Nephron (organoid): ENCODE results near the gene C19orf12.

Experiments
- H3K27ac Mint-ChIP-seq, 3 experiments: 2 replicates each; pipeline ENCODE4 v1.8.0; 2020; ENCODE audit warnings: mixed read lengths in 3 of 3, mild to moderate bottlenecking in 2 of 3, moderate library complexity in 1 of 3
- H3K27me3 Mint-ChIP-seq: 2 replicates; pipeline ENCODE4 v1.8.0; 2021; ENCODE audit warnings: low read depth, mild to moderate bottlenecking, moderate library complexity, mixed read lengths
- H3K36me3 Mint-ChIP-seq: 2 replicates; pipeline ENCODE4 v1.8.0; 2020; ENCODE audit warnings: low read depth, mixed read lengths
- H3K4me1 Mint-ChIP-seq: 2 replicates; pipeline ENCODE4 v1.8.0; 2020; ENCODE audit warnings: mixed read lengths
- H3K4me3 Mint-ChIP-seq, 3 experiments: 2 replicates each; pipeline ENCODE4 v1.8.0; 2020; ENCODE audit warnings: mild to moderate bottlenecking in 3 of 3, mixed read lengths in 3 of 3, moderate library complexity in 2 of 3
- H3K9me3 Mint-ChIP-seq: 2 replicates; pipeline ENCODE4 v1.8.0; 2020; ENCODE audit warnings: mixed read lengths
- CTCF ChIP-seq, 3 experiments: fragments of 200-600 bp; sonication (generic); IDR thresholded peaks; one replicate each; pipeline ENCODE4 v1.5.0; 2021; ENCODE audit warnings: antibody characterized with exemption in 3 of 3; ENCODE audit not compliant: unreplicated experiment in 3 of 3

C19orf12 gene

GRCh38 chr19:29651622-29652394 lies 63.3 kb downstream of the C19orf12 start:
- Mint-ChIP-seq H3K27ac (no peak overlapping the region), H3K9me3 (peaks cover 2% of the 10 kb centered on the region), H3K27me3 (peaks cover 20% of the 10 kb centered on the region), H3K36me3 (no peaks in the 10 kb centered on the region), H3K4me1 (no peaks in the 10 kb centered on the region), H3K4me3 (no peak overlapping the region)
- no peak for TF ChIP-seq CTCF (IDR thresholded peaks at IDR 0.05; ENCODE audit: unreplicated experiment in 3 of 3)

- Mint-ChIP-seq H3K27ac (no peak overlapping the region), H3K9me3 (peaks cover 2% of the 10 kb centered on the region), H3K36me3 (no peaks in the 10 kb centered on the region), H3K27me3 (peaks cover 26% of the 10 kb centered on the region), H3K4me1 (peaks cover 3% of the 10 kb centered on the region), H3K4me3 (no peak overlapping the region)
- TF ChIP-seq CTCF (IDR thresholded peaks at IDR 0.05; ENCODE audit: unreplicated experiment in 3 of 3), result no peak
These were observed 64.2 kb downstream of the C19orf12 start for GRCh38 chr19:29650772-29651387.
